Left renal cortex interstitium (tissue), 4 donors: ENCODE results near the gene RFX1. TPM values are rescaled to one million over a fixed set of nuclear protein-coding genes. Genes with fewer than 3 reads are reported as not detected.
"Not testable (repeated sequence)": the region's sequence is repeated elsewhere in the genome, so short reads cannot be mapped to it uniquely, and the experiment has no call there.

Experiments
- DNase-seq, 4 donors: peaks; one replicate each; pipeline ENCODE4 v3.0.0-alpha.2; 2013; ENCODE audit warnings: low read depth in 4 of 4, low spot score in 2 of 4, missing footprints in 1 of 4
- polyA plus RNA-seq, 4 donors: library from polyadenylated mRNA; unstranded; fragments of 120-200 nt; gene quantifications; one replicate each; pipeline ENCODE4 v1.2.1, GENCODE V29; 2013; ENCODE audit not compliant: insufficient read length in 4 of 4

RFX1 gene
- polyA plus RNA-seq, 4 donors = 9.0 to 18.5 (median 15.2) TPM

DNA sequence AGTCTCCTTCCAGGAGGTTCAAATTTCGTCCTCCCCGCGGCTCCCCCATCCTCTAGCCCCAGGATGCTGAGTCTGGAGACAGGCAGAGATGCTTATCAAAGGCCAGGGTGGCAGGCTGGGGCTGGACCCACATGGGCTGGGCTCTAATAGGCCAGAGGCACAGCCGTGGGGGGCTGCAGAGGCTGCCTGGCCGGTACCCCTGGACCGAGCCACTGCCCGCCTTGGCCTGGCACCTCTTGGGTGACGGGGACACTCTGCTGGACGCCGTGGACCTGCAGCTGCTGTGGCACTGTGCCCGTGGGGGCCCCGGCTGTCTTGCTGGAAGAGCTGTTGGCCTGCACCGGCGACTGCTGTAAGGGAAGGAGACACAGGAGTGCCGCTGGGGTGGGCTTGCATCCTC is 25.8 kb downstream of the RFX1 start:
- no peak for DNase-seq

DNA sequence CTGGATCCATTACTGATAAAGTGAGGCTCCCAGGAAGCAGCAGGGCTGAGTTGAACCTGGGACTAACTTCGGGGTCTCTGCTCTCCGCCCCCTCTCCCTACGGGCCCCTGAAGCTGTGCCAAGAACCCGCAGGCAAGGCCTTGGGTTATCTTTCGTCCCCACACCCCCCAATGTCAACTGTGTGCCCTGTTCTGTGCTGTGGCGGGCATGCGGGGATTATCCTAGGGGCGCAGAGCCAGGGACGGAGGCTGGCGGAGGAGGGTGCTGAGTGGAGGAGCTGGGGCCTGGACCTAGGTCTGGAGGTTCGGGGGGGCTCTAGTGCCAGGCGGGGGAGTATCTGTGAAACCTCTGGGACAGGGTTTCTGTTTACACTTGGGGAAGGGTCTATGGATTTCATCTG is 26.4 kb downstream of the RFX1 start:
- no peak for DNase-seq

DNA sequence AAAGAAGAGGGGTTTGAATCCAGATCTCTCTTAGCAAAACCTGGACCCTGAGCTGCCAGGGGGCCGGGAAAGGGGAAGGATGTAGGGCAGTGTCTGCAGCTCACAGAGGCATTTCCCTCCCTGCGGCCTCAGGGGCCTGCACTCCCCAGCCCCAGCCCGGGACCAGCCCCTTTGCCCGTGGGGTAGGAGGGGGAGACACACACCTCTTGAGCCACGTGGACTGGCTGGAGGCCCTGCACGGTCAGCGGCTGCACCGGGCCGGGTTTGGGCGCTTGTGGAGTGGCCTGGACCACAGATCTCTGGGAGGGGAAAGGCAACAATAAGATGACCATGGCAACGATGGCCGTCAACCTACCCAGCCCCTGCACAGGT is 26.9 kb downstream of the RFX1 start:
- DNase-seq = no peak

DNA sequence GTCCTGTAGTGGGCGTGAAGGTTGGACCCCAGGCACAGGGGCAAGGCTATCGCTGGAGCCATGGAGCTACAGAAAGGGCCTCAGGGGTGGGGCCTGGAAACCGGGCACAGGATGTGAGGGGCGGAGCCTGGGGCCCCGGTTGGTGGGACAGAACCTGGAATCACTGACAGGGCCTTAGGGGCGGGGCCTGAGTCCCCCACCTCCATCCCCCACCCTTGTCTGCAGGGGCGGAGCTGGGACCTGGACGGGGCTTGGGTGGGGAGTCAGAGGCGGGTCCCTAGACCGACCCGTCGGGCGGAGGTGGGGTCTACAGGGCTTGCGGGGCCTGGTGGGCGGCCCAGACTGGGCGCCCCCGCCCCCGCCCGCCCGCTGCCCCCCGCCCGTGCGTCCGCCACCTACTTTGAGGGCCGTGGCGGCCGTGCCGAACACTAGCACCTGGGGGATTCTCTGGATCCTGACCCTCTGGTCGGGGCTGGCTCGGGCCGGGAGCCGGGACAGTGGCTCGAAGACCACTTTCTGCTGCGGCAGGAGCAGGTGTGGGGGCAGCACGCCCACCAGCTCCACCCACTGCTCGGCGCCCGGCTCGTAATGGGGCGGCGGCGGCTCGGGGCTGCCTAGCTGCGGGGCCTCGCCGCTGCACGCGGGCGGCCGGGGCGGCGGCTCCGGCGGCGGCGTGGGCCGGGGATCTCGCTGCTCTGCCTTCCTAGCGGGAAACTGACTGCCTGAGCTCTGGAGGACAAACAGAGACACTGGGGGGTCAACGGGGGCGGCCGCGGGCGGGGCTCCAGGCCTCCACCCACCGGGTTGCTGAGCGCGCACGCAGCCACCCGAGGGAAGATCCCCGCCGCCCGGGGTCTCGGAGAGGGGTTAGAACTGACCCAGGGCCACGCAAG is 27.5 kb downstream of the RFX1 start:
- peak in 1 of 4 donors; percentile 78 for DNase-seq

DNA sequence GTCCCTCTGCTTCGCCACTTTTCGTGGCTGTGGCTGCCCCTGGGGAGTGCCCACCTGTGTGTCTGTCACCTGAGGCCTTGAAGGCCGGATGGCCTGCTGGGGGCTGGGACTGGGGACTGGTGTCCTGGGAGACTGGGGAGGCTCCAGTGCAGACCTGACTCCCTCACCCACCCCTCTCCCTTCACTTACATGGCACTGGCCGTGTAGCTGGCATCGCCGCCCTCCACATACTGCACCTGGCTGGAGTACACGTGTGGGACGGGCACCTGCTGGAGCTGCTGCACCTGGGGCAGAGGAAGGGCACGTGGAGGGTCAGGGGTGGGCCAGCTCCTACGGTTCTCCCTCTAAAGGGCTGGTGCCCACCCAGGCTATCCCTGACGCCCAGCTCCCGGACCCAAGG is 28.3 kb downstream of the RFX1 start:
- no peak for DNase-seq

DNA sequence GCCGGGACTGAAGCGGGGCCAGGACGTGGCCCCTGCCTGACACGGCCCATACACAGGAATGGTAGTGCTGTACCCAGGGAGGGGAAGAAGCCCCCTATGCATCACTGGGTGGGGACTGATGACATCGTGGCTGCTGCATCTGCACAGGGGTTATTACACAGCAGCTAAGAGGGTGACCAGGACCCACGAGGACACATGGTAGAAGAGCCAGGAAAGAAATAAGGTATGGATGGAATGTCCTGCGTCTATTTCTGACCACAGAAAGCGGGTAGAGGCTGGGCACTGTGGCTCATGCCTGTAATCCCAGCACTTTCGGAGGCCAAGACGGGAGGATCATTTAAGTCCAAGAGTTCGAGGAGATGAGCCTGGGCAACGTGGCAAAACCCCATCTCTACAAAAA is 29.7 kb downstream of the RFX1 start:
- DNase-seq = no peak

DNA sequence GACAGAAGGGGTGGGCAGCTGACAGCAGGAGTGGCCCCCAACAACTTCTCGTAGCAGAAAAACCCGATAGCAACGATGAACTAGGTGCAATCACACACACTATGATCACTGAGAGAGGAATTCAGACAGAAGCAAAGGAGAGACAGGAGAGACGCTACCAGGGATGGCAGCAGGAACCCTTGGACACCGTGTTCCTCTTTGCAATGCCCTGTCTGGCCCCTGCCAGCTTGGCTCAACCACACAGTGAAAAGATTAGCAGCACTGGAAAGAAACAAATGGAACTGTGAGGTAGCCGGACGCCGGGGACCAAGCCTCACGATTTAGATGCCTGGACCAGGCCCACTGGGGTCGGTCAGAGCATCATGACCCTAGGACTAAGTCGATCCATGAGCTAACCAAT is 30.2 kb downstream of the RFX1 start:
- no peak for DNase-seq

DNA sequence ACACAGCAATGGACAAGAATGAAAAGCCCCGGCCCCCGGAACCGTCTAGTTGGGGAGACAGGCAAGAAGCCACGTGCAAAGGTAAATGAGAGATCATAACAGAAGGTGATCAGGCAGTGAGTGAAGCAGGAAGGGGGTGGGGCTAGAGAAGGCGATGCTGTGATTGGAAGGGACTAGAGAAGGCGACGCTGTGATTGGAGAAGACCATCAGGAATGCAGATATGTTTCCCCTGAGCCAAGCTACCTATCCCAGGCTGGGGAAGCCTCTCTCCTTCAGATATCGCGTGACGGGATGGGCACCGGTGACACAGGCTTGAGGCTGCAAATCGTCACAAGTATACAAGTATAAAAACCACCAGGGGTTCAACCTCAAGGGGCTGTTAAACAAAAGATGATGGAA is 32.0 kb downstream of the RFX1 start:
- peak in 1 of 4 donors; percentile 58 for DNase-seq

DNA sequence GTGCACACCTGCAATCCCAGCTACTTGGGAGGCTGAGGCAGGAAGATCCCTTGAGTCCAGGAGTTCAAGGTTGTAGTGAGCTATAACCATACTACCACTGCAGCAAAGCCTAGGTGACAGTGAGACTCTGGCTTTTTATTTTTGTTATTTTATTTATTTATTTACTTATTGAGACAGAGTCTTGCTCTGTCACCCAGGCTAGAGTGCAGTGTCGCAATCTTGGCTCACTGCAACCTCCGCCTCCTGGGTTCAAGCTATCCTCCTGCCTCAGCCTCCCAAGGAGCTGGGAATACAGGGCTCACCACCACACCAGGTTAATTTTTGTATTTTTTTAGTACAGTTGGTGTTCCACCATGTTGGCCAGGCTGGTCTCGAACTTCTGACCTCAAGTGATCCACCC is 32.6 kb downstream of the RFX1 start:
- DNase-seq = not testable (repeated sequence)

DNA sequence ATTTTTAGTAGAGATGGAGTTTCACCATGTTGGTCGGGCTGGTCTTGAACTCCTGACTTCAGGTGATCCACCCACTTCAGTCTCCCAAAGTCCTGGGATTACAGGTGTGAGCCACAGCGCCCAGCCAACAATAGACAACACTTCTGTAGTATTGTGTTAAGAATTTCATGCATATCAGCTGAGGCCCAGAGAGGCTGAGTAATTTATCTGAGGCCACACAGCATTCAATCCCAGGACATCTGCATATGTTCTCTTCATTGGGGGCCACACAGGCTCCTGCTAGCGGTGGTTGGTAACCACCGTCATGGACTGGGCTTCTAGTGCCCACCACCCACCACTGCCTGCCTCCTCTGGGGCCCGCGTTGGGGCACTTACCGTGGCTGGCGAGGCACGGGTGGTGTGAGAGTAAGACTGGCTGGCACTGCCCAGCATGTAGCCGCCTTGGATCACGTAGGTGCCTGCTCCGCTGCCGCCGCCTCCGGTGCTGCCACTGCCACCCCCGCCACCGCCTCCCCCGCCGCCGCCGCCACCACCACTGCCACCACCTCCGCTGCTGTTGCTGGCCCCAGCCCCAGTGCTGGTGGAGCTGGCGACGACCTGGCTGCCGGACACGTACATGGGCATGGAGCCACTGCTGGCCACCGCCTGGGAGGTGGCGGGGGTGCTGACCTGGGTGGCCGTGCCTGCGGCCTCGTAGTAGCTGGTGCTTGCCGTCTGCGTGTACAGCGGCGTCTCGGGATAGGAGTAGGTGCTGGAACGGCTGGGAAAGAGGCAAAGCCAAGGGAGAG is 33.6 kb downstream of the RFX1 start:
- no peak for DNase-seq

DNA sequence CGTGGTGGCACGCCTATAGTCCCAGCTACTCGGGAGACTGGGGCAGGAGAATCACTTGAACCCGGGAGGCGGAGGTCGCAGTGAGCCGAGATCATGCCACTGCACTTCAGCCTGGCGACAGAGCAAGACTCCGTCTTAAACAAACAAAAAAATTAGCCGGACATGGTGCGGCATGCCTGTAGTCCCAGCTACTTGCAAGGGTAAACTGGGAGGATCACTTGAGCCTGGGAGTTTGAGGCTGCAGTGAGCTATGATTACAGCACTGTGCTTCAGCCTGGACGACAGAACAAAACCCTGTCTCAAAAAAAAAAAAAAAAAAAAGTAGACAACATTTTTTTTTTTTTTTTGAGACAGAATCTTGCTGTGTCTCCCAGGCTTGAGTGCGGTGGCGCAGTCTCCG is 34.3 kb downstream of the RFX1 start:
- not testable (repeated sequence) for DNase-seq

DNA sequence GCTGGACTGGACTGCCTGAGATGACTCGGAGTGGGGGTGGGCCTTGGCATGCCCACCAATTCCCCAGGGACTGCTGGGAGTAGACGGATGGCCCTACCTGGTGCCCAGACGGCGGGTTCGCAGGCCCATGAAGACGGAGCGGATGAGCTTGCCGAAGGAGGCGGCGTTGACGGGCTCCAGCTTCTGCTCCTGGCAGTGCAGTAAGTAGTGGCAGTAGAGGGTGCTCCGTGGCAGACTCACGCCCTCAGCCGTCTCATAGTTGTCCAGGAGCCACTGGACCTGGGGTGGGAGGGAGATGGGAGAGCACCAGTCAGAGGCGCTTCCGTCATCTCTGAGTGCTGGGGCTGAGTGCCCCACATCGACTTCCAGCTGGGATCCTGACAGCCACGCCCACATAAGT is 36.2 kb downstream of the RFX1 start:
- no peak for DNase-seq

DNA sequence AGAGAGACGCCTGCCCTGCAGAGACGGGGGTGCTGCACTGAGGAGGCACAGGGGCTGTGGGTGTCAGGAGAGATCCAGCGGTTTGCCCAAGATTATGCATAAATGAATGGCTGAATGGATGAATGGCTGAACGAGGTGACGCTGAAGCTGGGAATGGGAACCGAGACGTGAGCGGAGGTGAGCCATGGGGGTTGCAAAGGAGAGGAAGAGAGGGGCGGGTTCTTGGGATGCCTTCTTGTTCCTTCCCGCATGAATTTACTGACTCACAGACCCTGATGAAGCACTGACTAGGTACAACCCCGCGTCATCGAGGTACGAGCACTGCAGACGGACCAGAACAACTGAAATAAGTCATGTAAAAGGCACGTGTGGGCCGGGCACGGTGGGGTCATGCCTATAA is 37.1 kb downstream of the RFX1 start:
- no peak for DNase-seq

DNA sequence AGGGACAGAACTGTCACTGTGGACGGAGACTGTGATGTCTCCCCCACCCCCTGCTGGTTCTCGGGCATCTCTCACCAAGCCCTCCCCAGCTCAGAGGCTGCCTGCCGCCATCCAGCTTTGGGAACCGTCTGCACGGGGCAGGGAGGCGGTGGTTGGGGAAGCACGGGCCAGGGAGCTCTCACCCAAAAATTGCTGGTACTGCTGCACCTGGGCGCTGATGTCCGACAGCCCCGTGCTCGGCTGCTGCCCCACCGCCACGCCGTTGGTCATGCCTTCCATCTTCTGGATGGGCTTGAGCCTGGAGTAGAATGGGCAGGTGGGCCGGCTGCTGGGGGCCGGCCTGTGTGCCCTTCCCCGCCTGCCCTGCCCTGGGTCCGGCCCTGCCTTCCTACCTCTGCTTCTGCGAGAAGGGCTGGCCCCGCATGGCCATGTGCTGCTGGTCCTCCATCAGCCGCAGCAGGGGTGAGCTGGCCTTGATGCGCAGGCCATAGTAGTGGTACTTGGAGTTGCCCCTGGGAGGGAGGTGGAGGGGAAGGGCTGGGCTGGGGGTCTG is 37.7 kb downstream of the RFX1 start:
- no peak for DNase-seq

DNA sequence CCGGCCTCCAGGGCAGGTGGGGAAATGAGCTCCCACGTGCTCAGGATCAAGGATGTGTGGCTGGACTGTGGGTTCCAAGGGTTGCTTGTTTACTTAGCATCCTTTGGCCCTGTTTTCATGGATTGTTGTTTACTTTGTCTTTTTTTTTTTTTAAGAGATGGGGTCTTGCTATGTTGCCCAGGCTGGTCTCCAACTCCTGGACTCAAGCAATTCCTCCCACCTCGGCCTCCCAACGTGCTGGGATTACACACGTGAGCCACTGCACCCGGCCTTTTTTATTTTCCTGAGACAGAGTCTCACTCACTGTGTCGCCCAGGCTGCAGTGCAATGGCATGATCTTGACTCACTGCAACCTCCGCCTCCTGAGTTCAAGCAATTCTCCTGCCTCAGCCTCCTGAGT is 38.9 kb downstream of the RFX1 start:
- not testable (repeated sequence) for DNase-seq

DNA sequence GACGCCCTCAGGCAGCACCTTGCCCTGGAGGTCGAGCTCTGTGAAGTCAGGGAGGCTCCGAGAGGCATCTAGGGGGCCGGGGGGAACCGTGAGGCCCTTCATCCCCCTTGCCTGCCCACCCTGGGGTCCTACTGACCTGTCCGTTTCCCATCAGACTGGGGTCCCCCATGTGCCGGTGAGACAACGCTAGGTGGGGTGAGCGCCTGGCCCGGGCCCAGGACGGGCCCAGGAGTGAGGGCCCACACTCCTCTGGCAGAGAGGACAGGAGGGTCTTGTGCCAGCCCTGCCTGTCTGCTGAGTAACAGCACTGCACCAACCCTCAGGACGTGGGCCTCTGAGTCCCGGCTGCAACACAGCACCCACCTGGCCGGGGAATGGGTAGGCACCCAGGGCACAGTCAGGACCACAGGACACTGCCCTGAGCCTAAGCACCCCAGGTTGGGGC is 39.4 kb downstream of the RFX1 start:
- DNase-seq = no peak

DNA sequence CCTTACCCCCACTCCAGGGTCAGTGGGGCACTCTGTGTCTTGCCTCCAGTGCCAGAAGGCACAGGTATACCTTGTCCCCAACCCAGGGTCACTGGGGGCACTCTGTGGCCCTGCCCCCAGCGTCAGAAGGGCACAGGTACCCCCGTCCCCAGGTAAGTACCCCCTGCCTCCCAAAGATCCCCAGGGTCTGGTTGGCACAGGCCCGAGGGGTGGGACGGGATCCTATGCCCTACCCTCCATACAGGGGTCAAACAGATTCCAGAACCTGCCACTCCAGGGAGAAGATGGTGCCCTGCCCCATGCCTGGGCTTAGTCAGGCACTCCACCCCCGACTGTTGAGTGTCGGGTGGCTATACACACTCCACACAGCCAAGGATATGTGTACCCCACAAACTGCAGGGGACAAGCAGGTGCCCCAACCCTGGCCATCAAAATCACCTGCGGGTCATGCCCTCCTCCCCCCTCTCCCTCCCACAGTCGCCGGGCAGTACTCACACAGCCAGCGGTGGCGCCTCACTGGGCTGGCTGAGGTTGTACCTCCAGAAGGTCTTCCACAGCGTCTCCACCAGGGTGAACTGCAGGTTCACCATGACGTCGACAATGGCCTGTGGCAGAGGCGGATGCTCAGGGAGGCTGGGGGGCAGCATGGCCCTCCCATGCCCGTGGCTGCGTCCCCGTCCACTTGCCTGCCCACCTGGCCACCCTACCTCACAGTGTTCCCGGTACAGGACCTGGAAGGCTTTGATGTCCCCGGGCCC is 40.0 kb downstream of the RFX1 start:
- no peak for DNase-seq

DNA sequence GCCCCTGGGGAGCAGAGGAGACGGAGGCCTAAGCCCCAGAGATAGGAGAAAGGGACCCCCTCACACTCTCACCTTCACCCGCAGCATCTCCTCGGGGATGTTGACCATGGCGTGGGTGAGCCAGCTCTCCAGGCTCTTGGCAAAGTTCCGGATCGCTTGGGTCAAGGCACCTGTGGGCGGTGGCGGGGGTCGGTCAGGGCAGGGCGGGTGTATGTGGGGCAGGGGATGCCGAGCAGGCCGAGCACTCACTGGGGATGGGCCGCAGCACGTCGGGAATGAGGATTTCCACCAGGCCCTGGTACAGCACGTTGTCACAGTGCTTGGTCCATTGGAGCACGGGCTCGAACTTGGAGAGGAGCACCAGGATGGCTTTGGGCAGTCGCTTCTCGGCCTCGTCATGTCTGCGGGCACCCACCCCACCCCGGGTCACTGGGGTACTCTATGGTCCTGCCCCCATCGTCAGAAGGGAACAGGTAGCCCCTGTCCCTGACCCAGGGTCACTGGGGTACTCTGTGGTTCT is 40.7 kb downstream of the RFX1 start:
- DNase-seq = no peak

DNA sequence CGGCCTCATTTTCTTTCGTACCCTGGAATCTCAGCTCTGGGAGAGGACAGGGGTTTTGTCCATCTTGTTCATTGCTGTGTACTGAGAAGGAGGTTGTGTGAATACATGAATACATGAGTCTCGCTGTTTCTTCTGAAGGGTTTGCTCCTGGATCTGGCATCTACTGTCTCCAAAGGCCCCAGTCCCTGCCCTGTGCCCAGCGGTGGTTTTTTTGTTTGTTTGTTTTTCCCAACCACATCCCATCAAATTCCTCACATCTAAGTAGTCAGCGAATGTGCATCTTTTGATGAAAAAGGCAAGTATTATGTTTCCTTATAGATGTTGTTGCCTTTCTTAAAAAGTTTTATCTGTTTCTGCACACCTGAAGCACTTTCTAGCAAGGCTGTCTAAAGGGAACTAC is 41.3 kb downstream of the RFX1 start:
- DNase-seq = no peak

DNA sequence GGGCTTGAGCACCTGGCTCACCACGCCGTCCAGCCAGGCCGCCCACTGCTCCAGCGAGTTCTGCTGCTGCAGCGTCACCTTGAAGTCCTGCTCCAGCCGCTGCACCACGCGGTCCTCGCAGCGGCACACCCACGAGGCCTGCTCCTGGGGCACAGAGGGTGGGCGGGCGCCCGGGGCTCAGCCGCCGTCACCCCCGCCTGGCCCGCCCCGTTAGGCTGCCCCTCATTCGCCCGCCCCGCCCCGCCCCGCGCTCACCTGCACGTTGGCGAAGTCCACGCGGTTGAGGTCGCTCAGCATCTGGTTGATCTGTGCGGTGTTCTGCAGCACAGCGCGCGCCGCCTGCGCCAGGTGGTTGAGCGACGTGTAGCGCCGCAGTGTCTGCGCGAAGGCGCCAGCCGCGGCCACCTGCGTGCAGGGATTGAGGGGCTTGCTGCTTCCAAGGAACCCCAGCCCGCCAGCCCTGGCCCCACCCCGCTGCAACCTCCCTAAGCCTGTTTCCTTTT is 42.5 kb downstream of the RFX1 start:
- DNase-seq = no peak
